A673 (cell line): ENCODE data around the gene PARN.

Experiments
- EZH2 ChIP-seq: fragments of 200-600 bp; sonication (generic); IDR thresholded peaks from 2 replicates; pipeline ENCODE4 v1.6.1; 2017; ENCODE audit warnings: borderline replicate concordance, low read depth, mild to moderate bottlenecking, mixed read lengths, antibody characterized with exemption, low read length; ENCODE audit not compliant: poor library complexity, severe bottlenecking
- TF ChIP-seq, protein P1 (sequence below): fragments of 300-800, 200-600 bp; sonication (generic); conservative IDR thresholded peaks from 2 replicates; pipeline ENCODE4 v1.5.1; 2017; ENCODE audit warnings: low read depth, mild to moderate bottlenecking, antibody characterized with exemption, low read length, moderate library complexity, mixed read lengths

DNA sequence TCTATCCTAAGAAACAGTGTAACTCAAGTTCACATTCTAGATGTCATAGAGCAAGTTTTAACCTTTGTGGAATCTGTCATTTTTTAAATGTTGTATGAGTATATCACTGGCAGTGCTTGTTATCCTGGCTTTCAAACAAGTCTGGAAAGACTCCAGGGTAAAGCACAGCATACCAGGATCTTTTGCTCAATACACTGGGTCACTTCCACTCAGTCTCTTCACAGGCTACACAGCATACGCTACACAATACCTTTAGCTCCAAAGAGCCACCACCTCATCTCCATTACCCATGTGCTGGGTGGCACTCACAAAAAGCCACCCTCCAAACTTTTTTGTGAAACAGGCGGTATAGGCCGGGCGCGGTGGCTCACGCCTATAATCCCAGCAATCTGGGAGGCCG, 69.5 kb downstream of the PARN start:
- TF ChIP-seq, protein P1, sequence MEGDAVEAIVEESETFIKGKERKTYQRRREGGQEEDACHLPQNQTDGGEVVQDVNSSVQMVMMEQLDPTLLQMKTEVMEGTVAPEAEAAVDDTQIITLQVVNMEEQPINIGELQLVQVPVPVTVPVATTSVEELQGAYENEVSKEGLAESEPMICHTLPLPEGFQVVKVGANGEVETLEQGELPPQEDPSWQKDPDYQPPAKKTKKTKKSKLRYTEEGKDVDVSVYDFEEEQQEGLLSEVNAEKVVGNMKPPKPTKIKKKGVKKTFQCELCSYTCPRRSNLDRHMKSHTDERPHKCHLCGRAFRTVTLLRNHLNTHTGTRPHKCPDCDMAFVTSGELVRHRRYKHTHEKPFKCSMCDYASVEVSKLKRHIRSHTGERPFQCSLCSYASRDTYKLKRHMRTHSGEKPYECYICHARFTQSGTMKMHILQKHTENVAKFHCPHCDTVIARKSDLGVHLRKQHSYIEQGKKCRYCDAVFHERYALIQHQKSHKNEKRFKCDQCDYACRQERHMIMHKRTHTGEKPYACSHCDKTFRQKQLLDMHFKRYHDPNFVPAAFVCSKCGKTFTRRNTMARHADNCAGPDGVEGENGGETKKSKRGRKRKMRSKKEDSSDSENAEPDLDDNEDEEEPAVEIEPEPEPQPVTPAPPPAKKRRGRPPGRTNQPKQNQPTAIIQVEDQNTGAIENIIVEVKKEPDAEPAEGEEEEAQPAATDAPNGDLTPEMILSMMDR: no peak
- no peak for TF ChIP-seq EZH2
